NB4 (cell line): ENCODE results near the gene ARHGEF4.

ENCODE experiments used
- CTCF ChIP-seq: IDR thresholded peaks from one replicate; pipeline ENCODE4 v1.5.1; 2012; ENCODE audit warnings: low read depth, low read length
- POLR2A ChIP-seq: IDR thresholded peaks from 2 replicates; pipeline ENCODE4 v1.6.1; 2011; ENCODE audit warnings: mild to moderate bottlenecking; ENCODE audit not compliant: insufficient read length; ENCODE audit errors: extremely low read depth

- TF ChIP-seq CTCF (no peak), POLR2A (no peak)
Observed at GRCh38 chr2:130884013-130884412, 47.3 kb downstream of the ARHGEF4 start.
